SK-N-SH treated with all-trans-retinoic acid at 6 μM for 48 hours (cell line): ENCODE measurements around the gene KCNQ5.

ENCODE experiments used
- ARNTL ChIP-seq: fragments of 450-650 bp; formaldehyde crosslinking; IDR thresholded peaks from 2 replicates; pipeline ENCODE4 v1.5.0; 2020; ENCODE audit warnings: low read depth, mild to moderate bottlenecking, moderate library complexity, borderline replicate concordance
- TOX ChIP-seq: fragments of 250-450 bp; sonication (Bioruptor Pico); IDR thresholded peaks from 2 replicates; pipeline ENCODE4 v1.8.0; 2021; ENCODE audit warnings: mild to moderate bottlenecking, moderate library complexity, borderline replicate concordance
- ZFP3 ChIP-seq: fragments of 250-450 bp; sonication (Bioruptor Pico); IDR thresholded peaks from 2 replicates; pipeline ENCODE4 v1.5.0; 2020; ENCODE audit warnings: mild to moderate bottlenecking, moderate library complexity
- ZNF565 ChIP-seq: fragments of 450-650 bp; formaldehyde crosslinking; conservative IDR thresholded peaks from 2 replicates; pipeline ENCODE4 v1.5.0; 2020; ENCODE audit warnings: low read depth, mild to moderate bottlenecking, moderate library complexity
- ZNF8 ChIP-seq: fragments of 450-650 bp; formaldehyde crosslinking; IDR thresholded peaks from 2 replicates; pipeline ENCODE4 v1.5.0; 2020; ENCODE audit warnings: mild to moderate bottlenecking, moderate library complexity
- TF ChIP-seq, protein P1 (sequence below): fragments of 250-450 bp; sonication (Bioruptor Pico); IDR thresholded peaks from 2 replicates; pipeline ENCODE4 v1.8.0; 2020; ENCODE audit warnings: mild to moderate bottlenecking, moderate library complexity, borderline replicate concordance
- TF ChIP-seq, protein P2 (sequence below): fragments of 250-450 bp; sonication (Bioruptor Pico); IDR thresholded peaks from 2 replicates; pipeline ENCODE4 v1.5.0; 2020; ENCODE audit warnings: mild to moderate bottlenecking, moderate library complexity
- TF ChIP-seq, protein P3 (sequence below): fragments of 250-450 bp; sonication (Bioruptor Pico); IDR thresholded peaks from 2 replicates; pipeline ENCODE4 v1.8.0; 2021; ENCODE audit warnings: low read depth, mild to moderate bottlenecking, moderate library complexity, borderline replicate concordance

DNA sequence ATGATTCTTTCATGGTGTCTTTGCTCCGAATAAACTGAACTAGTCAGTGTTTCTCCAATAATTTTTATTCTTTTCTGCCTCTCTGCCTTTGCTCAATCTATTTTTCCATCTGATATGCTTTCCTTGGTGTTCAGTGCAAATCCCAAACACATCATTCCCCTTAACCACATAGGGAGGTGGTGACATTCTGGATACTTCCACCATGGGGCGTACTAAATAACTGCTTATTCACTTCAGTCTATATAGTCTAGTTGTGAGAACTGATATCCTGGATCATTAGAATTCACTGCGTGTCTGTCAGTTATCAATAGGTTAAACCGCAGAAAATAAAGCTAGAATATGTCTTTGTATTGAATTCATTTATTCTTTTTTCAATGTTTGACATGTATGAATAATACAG lies 83.1 kb downstream of the KCNQ5 start:
- TF ChIP-seq ARNTL (CRISPR knock-in tag) (no peak), ZNF8 (CRISPR knock-in tag) (no peak), TOX (CRISPR knock-in tag) (no peak), ZNF565 (CRISPR knock-in tag) (no peak), ZFP3 (CRISPR knock-in tag) (no peak)
- TF ChIP-seq, protein P1, sequence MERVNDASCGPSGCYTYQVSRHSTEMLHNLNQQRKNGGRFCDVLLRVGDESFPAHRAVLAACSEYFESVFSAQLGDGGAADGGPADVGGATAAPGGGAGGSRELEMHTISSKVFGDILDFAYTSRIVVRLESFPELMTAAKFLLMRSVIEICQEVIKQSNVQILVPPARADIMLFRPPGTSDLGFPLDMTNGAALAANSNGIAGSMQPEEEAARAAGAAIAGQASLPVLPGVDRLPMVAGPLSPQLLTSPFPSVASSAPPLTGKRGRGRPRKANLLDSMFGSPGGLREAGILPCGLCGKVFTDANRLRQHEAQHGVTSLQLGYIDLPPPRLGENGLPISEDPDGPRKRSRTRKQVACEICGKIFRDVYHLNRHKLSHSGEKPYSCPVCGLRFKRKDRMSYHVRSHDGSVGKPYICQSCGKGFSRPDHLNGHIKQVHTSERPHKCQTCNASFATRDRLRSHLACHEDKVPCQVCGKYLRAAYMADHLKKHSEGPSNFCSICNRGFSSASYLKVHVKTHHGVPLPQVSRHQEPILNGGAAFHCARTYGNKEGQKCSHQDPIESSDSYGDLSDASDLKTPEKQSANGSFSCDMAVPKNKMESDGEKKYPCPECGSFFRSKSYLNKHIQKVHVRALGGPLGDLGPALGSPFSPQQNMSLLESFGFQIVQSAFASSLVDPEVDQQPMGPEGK (CRISPR knock-in tag), result no peak
- TF ChIP-seq, protein P2, sequence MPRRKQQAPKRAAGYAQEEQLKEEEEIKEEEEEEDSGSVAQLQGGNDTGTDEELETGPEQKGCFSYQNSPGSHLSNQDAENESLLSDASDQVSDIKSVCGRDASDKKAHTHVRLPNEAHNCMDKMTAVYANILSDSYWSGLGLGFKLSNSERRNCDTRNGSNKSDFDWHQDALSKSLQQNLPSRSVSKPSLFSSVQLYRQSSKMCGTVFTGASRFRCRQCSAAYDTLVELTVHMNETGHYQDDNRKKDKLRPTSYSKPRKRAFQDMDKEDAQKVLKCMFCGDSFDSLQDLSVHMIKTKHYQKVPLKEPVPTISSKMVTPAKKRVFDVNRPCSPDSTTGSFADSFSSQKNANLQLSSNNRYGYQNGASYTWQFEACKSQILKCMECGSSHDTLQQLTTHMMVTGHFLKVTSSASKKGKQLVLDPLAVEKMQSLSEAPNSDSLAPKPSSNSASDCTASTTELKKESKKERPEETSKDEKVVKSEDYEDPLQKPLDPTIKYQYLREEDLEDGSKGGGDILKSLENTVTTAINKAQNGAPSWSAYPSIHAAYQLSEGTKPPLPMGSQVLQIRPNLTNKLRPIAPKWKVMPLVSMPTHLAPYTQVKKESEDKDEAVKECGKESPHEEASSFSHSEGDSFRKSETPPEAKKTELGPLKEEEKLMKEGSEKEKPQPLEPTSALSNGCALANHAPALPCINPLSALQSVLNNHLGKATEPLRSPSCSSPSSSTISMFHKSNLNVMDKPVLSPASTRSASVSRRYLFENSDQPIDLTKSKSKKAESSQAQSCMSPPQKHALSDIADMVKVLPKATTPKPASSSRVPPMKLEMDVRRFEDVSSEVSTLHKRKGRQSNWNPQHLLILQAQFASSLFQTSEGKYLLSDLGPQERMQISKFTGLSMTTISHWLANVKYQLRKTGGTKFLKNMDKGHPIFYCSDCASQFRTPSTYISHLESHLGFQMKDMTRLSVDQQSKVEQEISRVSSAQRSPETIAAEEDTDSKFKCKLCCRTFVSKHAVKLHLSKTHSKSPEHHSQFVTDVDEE (CRISPR knock-in tag), result no peak
- TF ChIP-seq, protein P3, sequence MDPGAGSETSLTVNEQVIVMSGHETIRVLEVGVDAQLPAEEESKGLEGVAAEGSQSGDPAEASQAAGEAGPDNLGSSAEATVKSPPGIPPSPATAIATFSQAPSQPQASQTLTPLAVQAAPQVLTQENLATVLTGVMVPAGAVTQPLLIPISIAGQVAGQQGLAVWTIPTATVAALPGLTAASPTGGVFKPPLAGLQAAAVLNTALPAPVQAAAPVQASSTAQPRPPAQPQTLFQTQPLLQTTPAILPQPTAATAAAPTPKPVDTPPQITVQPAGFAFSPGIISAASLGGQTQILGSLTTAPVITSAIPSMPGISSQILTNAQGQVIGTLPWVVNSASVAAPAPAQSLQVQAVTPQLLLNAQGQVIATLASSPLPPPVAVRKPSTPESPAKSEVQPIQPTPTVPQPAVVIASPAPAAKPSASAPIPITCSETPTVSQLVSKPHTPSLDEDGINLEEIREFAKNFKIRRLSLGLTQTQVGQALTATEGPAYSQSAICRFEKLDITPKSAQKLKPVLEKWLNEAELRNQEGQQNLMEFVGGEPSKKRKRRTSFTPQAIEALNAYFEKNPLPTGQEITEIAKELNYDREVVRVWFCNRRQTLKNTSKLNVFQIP (CRISPR knock-in tag), result no peak
